Erythroblast (primary cell): ENCODE results near the gene RBM48.
"Not testable (repeated sequence)": the region's sequence is repeated elsewhere in the genome, so short reads cannot be mapped to it uniquely, and the experiment has no call there.

Experiments
- DNase-seq, 2 experiments: peaks; one replicate each; lab custom pipeline; 2025; lab: John Stamatoyannopoulos, UW
- GATA1 ChIP-seq: IDR thresholded peaks from 2 replicates; pipeline ENCODE4 v1.6.1; 2011; ENCODE audit warnings: low read depth, mild to moderate bottlenecking, control low read depth, low read length, moderate library complexity
- POLR2A ChIP-seq: IDR thresholded peaks from 2 replicates; pipeline ENCODE4 v1.6.1; 2011; ENCODE audit warnings: mild to moderate bottlenecking, low read length

Gene RBM48

DNA sequence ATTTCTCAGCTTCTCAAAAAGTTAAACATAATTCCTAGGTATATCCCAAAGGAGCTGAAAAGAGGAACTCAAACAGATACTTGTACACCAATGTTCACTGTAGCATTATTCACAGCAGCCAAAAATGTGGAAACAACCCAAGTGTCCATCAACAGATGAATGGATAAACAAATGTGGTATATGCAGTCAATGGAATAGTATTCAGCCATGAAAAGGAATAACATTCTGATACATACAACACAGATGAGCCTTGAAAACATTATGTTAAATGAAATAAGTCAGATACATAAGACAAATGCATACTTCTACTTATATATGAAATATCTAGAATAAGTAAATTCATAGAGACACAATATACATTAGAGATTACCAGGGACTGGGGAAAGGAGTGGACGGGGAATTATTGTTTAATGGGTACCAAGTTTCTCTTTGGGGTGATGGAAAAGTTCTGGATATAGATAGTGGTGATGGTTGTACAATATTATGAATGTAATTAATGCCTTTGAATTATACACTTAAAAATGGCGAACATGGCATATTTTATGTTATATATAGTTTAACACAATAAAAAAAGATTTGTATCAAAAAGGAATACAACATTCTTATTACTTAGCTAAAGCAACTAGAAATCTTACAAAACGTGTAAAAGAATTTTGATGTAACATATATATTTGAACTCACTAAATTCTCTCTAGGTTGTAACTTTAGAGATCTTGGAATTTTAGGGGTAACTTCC, 15.3 kb upstream of the RBM48 start:
- TF ChIP-seq POLR2A, result no peak
- DNase-seq, result no peak

GRCh38 chr7:92517631-92518030, 11.0 kb upstream of the RBM48 start:
- no peak for TF ChIP-seq GATA1
- TF ChIP-seq POLR2A, result no peak
- DNase-seq, result no peak

DNA sequence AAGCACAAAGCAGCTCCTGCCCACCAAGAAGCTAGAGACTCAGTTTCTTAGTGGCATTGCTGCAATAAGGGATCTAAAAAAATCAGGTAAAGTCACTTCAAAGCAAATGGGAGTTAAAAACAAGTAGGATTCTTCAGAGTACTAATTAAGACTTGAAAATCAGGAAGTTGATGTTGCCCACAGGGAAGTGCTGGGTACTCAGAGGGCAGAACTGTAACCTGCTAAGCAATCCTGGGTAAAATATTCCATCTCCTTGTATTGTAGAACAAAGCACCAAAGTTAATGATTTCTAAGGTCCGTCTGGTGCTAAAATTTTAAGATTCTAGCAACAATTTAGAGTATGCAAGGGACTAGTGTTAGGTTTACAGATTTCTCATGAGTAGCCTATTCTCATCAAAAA, 8.6 kb upstream of the RBM48 start:
- TF ChIP-seq POLR2A, result no peak
- no peak for TF ChIP-seq GATA1
- no peak for DNase-seq

DNA sequence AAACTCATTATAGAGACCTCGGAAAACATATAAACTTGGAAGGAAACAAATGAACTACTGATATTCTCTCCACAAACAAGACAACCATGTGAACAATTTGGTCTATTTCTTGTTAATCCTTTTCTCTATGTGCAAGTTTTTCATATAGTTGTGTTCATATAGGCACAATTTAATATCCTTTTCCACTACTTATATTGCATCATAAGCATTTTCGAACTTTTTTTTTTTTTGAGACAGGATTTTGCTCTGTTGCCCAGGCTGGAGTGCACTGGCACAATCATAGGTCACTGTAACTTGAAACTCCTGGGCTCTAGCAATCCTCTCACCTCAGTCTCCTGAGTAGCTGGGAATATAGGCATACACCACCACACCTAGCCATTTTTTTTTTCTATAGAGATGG, 5.5 kb upstream of the RBM48 start:
- no peak for DNase-seq
- TF ChIP-seq POLR2A (no peak), GATA1 (no peak)

DNA sequence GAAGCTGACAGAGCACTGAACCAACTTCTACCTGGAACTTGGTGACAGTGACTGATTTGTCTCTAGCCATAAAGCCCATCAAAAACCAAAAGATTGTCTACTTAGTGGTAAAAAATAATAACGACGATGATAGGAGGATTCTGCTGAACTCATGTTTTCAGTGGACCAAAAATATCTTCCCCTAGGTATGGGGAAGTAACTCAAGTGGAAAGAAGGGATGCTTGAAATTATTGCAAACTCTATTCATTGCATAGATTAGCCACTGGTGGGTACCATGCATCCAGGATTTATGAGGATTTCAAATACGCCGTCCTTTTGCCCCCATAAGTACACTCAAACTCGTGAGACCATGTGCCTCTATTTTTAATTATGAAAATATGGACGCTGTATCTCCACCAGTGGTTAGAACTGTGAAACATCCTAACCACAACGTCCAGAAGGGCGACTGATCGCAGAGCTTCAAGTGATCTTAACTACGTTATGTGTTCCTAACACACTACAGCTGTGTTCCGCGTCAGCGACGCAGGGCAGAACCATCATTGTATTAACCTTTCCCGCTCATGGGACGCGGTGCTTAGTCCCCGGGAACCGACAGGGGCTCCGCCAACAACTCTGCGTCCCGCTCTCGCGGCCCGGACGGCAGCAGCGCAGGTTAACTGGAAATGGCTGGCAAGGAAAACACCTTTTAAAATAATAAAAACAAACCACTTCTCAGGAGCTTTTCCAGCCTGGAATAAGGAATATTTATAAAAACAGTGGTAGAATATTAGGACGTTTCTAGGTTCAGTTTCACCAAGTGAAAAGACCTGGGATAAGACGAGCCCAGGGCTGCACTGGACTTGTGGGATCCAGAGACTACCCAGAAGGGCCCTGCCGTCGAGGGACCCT, 1.1 kb upstream of the RBM48 start:
- DNase-seq, result peak; percentile 77 to 81
- TF ChIP-seq POLR2A (peak; percentile 43), GATA1 (no peak)

- TF ChIP-seq POLR2A (peak; percentile 35), GATA1 (no peak)
- no peak for DNase-seq
These were observed 316 bp downstream of the RBM48 start for GRCh38 chr7:92528958-92529264.

DNA sequence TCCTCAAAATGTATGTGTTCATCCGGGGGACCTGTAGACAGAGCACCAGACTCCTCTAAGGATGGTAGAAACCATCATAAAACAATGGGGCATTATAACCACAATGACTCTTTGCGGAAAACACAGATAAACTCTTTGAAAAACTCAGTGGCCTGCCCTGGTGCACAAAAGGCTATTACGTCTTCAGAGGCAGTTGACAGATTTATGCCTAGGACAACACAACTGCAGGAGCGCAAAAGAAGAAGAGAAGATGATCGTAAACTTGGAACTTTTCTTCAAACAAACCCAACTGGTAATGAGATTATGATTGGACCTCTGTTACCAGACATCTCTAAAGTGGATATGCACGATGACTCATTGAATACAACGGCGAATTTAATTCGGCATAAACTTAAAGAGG, 6.0 kb downstream of the RBM48 start:
- no peak for DNase-seq
- no peak for TF ChIP-seq GATA1
- no peak for TF ChIP-seq POLR2A

GRCh38 chr7:92543542-92543941, 14.9 kb downstream of the RBM48 start:
- not testable (repeated sequence) for DNase-seq

DNA sequence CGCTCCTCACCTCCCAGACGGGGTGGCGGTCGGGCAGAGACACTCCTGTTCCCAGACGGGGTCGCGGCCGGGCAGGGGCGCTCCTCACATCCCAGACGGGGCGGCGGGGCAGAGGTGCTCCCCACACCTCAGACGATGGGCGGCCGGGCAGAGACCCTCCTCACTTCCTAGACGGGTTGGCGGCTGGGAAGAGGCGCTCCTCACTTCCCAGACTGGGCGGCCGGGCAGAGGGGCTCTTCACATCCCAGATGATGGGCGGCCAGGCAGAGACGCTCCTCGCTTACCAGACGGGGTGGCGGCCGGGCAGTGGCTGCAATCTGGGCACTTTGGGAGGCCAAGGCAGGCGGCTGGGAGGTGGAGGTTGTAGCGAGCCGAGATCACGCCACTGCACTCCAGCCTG, 16.5 kb downstream of the RBM48 start:
- not testable (repeated sequence) for DNase-seq

- DNase-seq, result no peak
- TF ChIP-seq GATA1, result no peak
- no peak for TF ChIP-seq POLR2A
These were observed 18.4 kb downstream of the RBM48 start for GRCh38 chr7:92546856-92547497.

GRCh38 chr7:92547579-92547978, 19.0 kb downstream of the RBM48 start:
- DNase-seq, result no peak

GRCh38 chr7:92550194-92550593, 21.6 kb downstream of the RBM48 start:
- TF ChIP-seq GATA1, result no peak
- DNase-seq, result no peak

More at GRCh38 chr7:92547579-92547978, 19.0 kb downstream of the RBM48 start:
- TF ChIP-seq GATA1 (no peak), POLR2A (no peak)

DNA sequence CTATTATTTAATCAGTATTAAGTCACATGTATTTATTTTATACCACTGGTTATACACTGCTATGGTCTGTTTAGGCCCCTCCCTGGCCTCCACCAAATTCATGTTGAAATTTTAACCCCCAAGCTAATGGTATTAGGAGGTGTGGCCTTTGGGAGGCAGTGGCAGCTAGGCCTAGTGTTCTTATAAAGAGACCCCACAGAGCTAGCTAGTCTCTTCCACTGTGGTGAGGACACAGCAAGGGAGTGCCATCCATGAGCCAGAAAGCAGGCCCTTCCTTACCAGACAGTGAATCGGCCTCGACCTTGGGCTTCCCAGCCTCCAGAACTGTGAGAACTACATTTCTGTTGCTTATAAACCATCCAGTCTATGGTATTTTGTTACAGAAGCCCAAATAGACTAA, 28.7 kb downstream of the RBM48 start:
- TF ChIP-seq GATA1, result no peak
- TF ChIP-seq POLR2A, result no peak
- DNase-seq, result no peak

GRCh38 chr7:92557808-92558362, 29.3 kb downstream of the RBM48 start:
- no peak for DNase-seq
- TF ChIP-seq GATA1 (no peak), POLR2A (no peak)

DNA sequence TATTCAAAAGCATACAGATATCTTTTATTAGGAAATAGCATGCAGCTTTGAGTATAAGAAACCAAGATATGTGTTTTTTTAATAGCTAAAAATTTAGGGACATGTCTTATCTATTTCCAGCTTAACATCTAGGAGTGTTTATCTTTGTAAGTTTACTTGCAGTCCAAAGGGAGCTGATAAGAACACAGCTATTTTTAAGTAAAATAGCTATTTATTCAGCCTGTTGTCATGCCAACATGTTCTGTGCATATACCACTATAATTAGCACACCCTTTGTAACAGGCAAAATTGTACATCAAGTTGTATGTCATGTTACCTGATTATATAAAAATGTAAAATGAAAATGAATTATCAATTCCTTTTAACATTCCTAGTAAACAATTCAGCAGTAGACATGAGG, 32.0 kb downstream of the RBM48 start:
- peak; percentile 31 to 75 for DNase-seq
- TF ChIP-seq GATA1, result no peak
- TF ChIP-seq POLR2A, result no peak
